Measurements from ENCODE around the gene CHDH.

Gene CHDH

DNA sequence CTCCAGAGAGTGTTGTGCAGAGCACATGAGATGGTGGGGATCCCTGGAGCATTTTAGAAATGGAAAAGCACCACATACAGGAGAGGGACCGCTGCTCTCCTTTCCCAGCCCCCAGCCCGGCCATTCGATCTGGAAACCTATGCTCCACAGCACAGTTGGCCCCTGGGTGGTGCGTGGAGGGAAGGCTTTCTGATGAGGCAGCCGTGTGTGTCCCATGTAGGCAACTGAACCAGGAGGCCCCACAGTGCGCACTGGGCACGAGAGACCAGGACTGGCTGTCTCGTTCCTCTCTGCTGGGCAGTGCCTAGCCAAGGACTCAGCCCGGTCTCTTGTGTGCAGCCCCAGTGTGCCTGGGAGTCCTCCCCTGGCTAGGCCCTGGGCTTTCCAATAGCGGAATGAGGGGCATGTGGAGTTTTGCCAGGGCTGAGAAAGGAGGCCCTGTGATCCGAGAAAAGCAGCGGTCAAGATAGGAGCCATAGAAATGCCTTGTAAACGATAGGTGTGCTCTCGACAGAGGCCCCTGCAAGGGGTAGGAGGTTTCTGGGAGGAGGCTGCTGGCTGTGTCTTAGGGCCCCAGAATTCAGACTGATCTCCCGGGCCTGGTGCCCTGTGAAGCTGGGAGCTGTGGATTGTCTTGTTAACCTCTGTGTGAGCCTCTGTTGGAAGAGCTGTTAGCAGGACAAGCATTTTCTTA, 39.0 kb downstream of the CHDH start:
- DNase-seq (ENCODE audit: low spot score): no peak

GRCh38 chr3:53806182-53807116, 39.8 kb downstream of the CHDH start:
- no peak for DNase-seq (ENCODE audit: low spot score)

DNA sequence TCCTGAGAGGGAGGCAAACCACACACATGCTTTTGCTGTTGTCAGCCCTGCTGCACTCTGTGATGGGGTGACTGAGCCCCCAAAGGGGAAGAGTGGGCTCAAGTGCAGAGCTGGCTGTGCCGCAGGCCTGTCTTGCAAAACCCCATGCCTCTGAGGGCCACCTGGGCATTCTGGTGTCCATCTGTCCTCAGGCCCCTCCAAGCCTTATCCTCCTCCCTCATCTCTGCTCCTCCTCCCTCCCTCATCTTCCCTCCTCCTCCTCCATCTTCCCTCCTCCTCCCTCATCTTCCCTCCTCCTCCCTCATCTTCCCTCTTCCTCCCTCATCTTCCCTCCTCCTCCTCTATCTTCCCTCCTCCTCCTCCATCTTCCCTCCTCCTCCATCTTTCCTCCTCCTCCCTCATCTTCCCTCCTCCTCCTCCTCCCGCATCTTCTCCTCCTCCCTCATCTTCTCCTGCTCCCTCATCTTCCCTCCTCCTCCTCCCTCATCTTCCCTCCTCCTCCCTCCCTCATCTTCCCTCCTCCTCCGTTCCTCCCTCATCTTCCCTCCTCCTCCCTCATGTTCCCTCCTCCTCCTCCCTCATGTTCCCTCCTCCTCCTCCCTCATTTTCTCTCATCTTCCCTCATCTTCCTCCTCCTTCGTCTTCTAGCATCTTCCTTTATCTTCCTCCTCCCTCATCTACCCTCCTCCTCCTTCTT, 40.6 kb downstream of the CHDH start:
- no peak for DNase-seq (ENCODE audit: low spot score)

- DNase-seq (ENCODE audit: low spot score): no peak
Observed at GRCh38 chr3:53804697-53805462, 41.3 kb downstream of the CHDH start.

DNA sequence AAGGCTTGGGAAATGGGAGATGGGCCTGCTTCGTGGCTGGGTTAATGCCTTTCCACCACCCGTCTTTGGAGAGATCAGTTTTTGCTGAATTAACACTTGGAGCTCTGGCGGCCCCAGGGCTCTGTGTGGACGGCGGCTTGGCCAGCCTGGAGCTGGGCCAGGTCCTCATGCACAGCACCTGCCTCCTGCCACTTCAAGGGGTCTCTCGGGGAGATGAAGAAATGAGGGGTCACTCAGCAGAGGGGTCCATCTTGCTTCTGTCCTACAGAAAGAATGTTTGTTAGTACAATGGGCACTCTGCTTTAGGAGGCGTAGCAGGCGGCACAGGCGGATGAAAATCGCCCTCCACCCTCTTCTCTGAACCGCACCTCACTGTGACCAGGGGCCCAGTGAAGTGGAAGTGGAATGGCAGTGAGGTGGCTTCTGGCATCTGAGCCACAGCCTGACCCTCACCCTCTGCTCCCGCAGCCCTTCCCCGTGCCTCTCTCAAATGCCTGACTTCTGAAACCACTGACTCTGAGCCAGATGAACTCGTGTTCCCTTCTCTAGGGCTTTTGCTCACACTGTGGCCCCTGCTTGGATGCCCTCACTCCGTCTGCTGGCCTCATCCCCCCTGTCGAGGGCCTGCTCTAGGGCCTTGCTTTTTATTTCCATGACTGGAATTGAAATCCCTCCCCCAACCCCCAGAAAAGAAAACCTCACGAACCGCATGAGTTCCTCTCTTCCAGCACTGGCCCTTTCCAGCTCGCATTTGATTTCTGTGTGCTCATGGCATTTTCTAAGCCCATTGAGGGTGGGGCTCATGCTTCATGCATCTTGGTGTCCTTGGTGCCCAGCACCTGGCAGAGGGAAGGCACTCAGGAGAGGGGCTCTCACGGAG, 42.2 kb downstream of the CHDH start:
- no peak for DNase-seq (ENCODE audit: low spot score)

- no peak for DNase-seq (ENCODE audit: low spot score)
Observed at GRCh38 chr3:53803124-53803815, 42.9 kb downstream of the CHDH start.

GRCh38 chr3:53802256-53802880, 43.9 kb downstream of the CHDH start:
- DNase-seq (ENCODE audit: low spot score): no peak

- no peak for DNase-seq (ENCODE audit: low spot score)
Observed at GRCh38 chr3:53801319-53801718, 44.9 kb downstream of the CHDH start.

DNA sequence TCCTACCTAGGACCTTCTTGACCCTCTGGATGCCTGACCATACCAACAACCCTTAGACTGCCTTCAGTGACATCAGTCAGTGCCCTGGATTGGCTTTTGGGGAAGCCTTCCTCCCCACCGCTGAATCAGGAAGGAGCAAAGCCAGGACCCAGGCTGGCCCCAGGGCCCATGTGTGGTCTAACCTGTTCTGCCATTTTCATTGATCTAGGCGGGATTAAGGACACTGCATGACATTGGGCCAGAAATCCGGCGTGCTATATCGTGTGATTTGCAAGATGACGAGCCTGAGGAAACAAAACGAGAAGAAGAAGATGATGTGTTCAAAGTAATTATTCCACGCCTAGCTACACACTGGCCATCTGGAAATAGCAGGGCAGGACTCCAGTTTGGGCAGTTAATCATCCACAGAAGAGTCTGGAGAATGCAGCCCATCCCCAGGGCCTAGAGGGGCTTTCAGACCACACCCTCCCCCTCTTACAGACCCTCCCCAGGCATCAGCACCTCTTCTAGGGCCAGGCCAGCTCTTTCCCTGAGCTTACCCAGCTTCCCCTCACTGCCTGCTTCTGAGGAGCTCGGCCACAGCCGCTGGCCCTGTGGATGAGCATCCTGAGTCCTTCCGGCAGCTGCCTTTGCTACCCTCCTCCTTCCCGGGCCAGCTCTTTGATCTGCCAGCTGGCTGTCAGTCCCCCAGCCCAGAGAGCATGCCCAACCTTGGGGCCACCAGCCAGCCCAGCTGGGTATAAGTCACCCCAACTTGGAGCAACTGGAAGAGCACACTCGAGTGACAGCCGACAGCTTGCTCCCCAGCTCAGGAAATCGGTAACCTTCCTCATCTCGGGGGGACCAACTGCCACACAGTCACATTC, 45.9 kb downstream of the CHDH start:
- no peak for DNase-seq (ENCODE audit: low spot score)

DNA sequence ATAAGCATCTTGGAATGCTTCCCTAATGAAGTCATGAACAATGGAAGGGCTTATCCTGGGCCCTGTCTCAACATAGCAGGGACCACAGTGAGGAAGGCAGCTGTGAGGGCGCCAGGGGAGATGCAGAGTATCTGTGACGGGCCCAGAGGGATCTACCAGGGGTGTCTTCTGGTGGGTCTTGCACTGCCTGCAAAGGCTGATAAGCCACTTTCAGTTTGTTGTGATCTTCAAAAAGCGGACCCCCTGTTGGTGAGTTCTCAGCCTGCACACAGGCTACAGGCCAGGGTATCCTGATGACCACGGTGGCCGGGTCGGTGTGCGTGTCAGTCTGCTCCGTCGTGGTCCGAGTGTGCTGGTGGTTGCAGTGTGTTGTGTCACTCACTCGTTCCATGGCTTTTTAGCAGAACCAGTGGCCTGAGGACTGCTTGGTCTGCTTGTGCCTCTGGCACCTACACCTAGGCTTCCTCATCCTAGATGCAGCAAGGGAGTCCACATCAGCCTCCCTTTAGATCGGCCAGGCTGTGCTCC, 46.8 kb downstream of the CHDH start:
- no peak for DNase-seq (ENCODE audit: low spot score)

GRCh38 chr3:53798144-53798543, 48.1 kb downstream of the CHDH start:
- DNase-seq (ENCODE audit: low spot score): no peak

GRCh38 chr3:53795789-53796560, 50.2 kb downstream of the CHDH start:
- no peak for DNase-seq (ENCODE audit: low spot score)

- no peak for DNase-seq (ENCODE audit: low spot score)
Observed at GRCh38 chr3:53795176-53795575, 51.0 kb downstream of the CHDH start.

GRCh38 chr3:53794597-53794996, 51.6 kb downstream of the CHDH start:
- DNase-seq (ENCODE audit: low spot score): no peak

GRCh38 chr3:53792866-53793265, 53.4 kb downstream of the CHDH start:
- no peak for DNase-seq (ENCODE audit: low spot score)

- DNase-seq (ENCODE audit: low spot score): no peak
Observed at GRCh38 chr3:53791317-53791716, 54.9 kb downstream of the CHDH start.

GRCh38 chr3:53790470-53790869, 55.7 kb downstream of the CHDH start:
- no peak for DNase-seq (ENCODE audit: low spot score)

DNA sequence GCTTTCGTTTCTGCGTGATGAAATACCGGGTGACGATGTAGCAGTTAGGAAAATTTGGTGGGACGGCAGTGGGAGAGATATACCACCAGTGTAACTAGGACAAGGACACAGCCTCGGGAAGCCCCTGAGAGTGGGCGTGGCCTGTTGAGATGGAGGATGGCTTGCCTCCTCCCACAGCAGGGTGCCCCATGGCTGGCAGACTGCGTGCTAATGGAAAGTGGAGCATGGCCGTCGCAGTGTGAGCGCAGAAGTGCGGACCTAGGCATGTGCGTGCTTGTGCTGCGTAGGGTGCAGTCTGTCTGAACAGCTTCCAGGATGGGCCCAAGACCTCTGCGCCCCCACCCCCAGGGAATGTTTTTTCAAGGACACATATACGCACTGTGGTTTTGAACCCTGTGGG, 56.8 kb downstream of the CHDH start:
- DNase-seq (ENCODE audit: low spot score): no peak

Measured in hematopoietic multipotent progenitor cell treated with erythropoietin and hydrocortisone succinate and interleukin-3 and kit ligand, for 15 days (in vitro differentiated cells).